MM.1S (cell line): Measurements from ENCODE around the gene PRKCB.

ENCODE experiments used
- DNase-seq: peaks from one replicate; pipeline ENCODE4 v3.0.0-alpha.2; 2015
- H2AFZ ChIP-seq: fragments of 300-600 bp; sonication (generic); 2 replicates; pipeline ENCODE4 v1.6.0; 2016; ENCODE audit warnings: antibody characterized with exemption, low read length
- H3F3A ChIP-seq: fragments of 300-600 bp; sonication (generic); 2 replicates; pipeline ENCODE4 v1.6.1; 2016; ENCODE audit warnings: mild to moderate bottlenecking, antibody characterized with exemption, low read length, moderate library complexity, mixed read lengths; ENCODE audit not compliant: insufficient read depth
- H3K27ac ChIP-seq: fragments of 300-600 bp; sonication (generic); 2 replicates; pipeline ENCODE4 v1.5.1; 2016; ENCODE audit warnings: mild to moderate bottlenecking, low read length
- H3K27me3 ChIP-seq: fragments of 300-600 bp; sonication (generic); replicated peaks from 2 replicates; pipeline ENCODE4 v1.6.0; 2016; ENCODE audit warnings: low read length; ENCODE audit not compliant: insufficient read depth
- H3K36me3 ChIP-seq: fragments of 300-600 bp; sonication (generic); replicated peaks from 2 replicates; pipeline ENCODE4 v1.6.1; 2016; ENCODE audit warnings: mild to moderate bottlenecking, low read length, mixed read lengths; ENCODE audit not compliant: insufficient read depth
- H3K4me1 ChIP-seq: fragments of 300-600 bp; sonication (generic); 2 replicates; pipeline ENCODE4 v1.6.1; 2016; ENCODE audit warnings: low read length, mixed read lengths
- H3K4me2 ChIP-seq: fragments of 300-600 bp; sonication (generic); 2 replicates; pipeline ENCODE4 v1.6.0; 2016; ENCODE audit warnings: low read depth, low read length
- H3K4me3 ChIP-seq: fragments of 300-600 bp; sonication (generic); 2 replicates; pipeline ENCODE4 v1.5.1; 2016; ENCODE audit warnings: low read length, mixed read lengths
- H3K79me2 ChIP-seq: fragments of 300-600 bp; sonication (generic); 2 replicates; pipeline ENCODE4 v1.6.1; 2016; ENCODE audit warnings: mixed run types, low read length, mixed read lengths
- H3K9ac ChIP-seq: fragments of 300-600 bp; sonication (generic); 2 replicates; pipeline ENCODE4 v1.6.1; 2016; ENCODE audit warnings: low read length, mixed read lengths
- H3K9me2 ChIP-seq: fragments of 300-600 bp; sonication (generic); replicated peaks from 2 replicates; pipeline ENCODE4 v1.6.1; 2016; ENCODE audit warnings: mild to moderate bottlenecking, low read length, mixed read lengths; ENCODE audit not compliant: insufficient read depth
- H3K9me3 ChIP-seq: fragments of 300-600 bp; sonication (generic); replicated peaks from 2 replicates; pipeline ENCODE4 v1.6.1; 2016; ENCODE audit warnings: mild to moderate bottlenecking, low read length, mixed read lengths; ENCODE audit not compliant: insufficient read depth
- H4K20me1 ChIP-seq: fragments of 300-600 bp; sonication (generic); 2 replicates; pipeline ENCODE4 v1.6.1; 2016; ENCODE audit warnings: mild to moderate bottlenecking, low read length, moderate library complexity, mixed read lengths; ENCODE audit not compliant: insufficient read depth
- EZH2 ChIP-seq: fragments of 300-600 bp; sonication (generic); optimal IDR thresholded peaks from 2 replicates; pipeline ENCODE3; 2017; ENCODE audit warnings: low read depth, mild to moderate bottlenecking, antibody characterized with exemption, low read length, mixed read lengths
- EZH2phosphoT487 ChIP-seq: fragments of 300-600 bp; sonication (generic); IDR thresholded peaks from 2 replicates; pipeline ENCODE4 v1.6.1; 2018; ENCODE audit warnings: antibody characterized with exemption, low read length
- TF ChIP-seq, protein P1 (sequence below): fragments of 300-600 bp; sonication (generic); IDR thresholded peaks from 2 replicates; pipeline ENCODE4 v1.5.1; 2016; ENCODE audit warnings: antibody characterized with exemption, low read length, mixed read lengths

The PRKCB gene

DNA sequence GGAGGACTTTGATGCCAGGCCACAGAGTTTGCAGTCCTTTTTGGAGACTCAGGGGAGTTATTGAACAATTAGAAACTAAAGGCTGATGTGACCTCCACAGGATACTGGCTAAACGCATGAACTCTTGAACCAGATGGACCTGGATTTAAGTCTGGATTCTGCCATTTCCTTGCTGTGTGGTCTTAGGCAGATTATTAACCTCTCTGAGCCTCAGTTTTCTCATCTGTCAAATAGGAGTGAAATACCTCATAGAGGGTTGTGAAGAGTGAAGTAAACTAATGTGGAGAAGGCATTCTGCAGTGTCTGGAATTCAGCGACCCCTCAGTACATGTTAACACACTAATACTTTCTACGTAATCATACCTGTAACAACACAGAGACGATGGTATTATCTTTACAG, 93.5 kb downstream of the PRKCB start:
- H3K4me2 ChIP-seq = no peak overlapping the region
- H4K20me1 ChIP-seq = no peaks in the 10 kb centered on the region
- H3K27me3 ChIP-seq = no peaks in the 10 kb centered on the region
- no peak overlapping the region for H2AFZ ChIP-seq
- no peaks in the 10 kb centered on the region for H3K9me3 ChIP-seq
- H3K79me2 ChIP-seq = no peaks in the 10 kb centered on the region
- H3K9ac ChIP-seq = no peak overlapping the region
- H3K9me2 ChIP-seq = no peaks in the 10 kb centered on the region
- no peak overlapping the region for H3K4me3 ChIP-seq
- no peaks in the 10 kb centered on the region for H3K36me3 ChIP-seq
- DNase-seq = no peak
- no peak for TF ChIP-seq EZH2
- no peak for TF ChIP-seq EZH2phosphoT487
- TF ChIP-seq, protein P1, sequence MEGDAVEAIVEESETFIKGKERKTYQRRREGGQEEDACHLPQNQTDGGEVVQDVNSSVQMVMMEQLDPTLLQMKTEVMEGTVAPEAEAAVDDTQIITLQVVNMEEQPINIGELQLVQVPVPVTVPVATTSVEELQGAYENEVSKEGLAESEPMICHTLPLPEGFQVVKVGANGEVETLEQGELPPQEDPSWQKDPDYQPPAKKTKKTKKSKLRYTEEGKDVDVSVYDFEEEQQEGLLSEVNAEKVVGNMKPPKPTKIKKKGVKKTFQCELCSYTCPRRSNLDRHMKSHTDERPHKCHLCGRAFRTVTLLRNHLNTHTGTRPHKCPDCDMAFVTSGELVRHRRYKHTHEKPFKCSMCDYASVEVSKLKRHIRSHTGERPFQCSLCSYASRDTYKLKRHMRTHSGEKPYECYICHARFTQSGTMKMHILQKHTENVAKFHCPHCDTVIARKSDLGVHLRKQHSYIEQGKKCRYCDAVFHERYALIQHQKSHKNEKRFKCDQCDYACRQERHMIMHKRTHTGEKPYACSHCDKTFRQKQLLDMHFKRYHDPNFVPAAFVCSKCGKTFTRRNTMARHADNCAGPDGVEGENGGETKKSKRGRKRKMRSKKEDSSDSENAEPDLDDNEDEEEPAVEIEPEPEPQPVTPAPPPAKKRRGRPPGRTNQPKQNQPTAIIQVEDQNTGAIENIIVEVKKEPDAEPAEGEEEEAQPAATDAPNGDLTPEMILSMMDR = no peak
- no peaks in the 10 kb centered on the region for H3F3A ChIP-seq
- H3K4me1 ChIP-seq = no peaks in the 10 kb centered on the region
- no peak overlapping the region for H3K27ac ChIP-seq

DNA sequence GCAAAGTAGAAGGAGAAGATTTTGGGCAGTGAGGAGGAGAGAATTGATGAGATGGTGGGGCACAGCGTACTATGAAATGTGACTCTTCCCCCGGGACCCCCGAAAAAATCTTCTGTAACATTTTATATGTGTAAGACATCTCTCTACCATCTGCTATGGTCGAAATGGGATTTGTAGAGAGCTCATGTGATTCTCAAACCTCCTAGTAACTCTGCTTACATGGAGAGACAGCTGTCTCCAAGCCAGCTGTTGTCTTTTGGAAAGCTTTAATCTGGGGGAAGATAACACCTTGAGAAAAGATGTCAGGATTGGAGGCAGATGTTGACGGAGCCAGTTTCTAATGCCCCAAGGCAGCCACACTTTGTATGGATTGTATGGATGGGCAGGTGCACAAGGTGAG, 94.1 kb downstream of the PRKCB start:
- no peak overlapping the region for H3K27ac ChIP-seq
- DNase-seq = no peak
- TF ChIP-seq, protein P1 = no peak
- H3K9ac ChIP-seq = no peak overlapping the region
- H3K4me1 ChIP-seq = no peaks in the 10 kb centered on the region
- H3K4me2 ChIP-seq = no peak overlapping the region
- no peaks in the 10 kb centered on the region for H4K20me1 ChIP-seq
- H3K36me3 ChIP-seq = no peaks in the 10 kb centered on the region
- no peaks in the 10 kb centered on the region for H3K9me2 ChIP-seq
- H3K9me3 ChIP-seq = no peaks in the 10 kb centered on the region
- no peak overlapping the region for H2AFZ ChIP-seq
- H3K79me2 ChIP-seq = no peaks in the 10 kb centered on the region
- no peak overlapping the region for H3K4me3 ChIP-seq
- H3K27me3 ChIP-seq = no peaks in the 10 kb centered on the region
- H3F3A ChIP-seq = no peaks in the 10 kb centered on the region

DNA sequence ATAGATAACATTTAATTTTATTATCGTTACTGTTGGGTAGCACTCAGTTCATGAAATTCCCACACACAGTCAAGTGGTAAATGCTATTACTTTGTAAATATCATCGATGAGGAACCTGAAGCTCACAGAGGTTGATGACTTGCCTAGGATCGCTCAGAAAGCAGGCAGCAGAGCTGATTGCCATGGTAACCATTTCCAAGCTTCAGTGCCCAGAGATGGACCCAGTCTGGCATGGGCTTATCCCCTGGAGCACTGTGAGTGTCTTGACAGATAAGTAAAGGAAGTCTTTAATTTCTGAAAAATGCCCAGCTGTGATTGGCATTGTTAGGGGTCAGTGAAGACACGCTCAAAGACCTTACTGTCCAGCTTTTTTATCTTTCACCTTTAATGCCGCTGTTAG, 95.0 kb downstream of the PRKCB start:
- DNase-seq = no peak
- TF ChIP-seq EZH2phosphoT487 = no peak
- TF ChIP-seq, protein P1 = no peak
- TF ChIP-seq EZH2 = no peak
- Histone ChIP-seq H2AFZ (no peak overlapping the region), H3K27me3 (no peaks in the 10 kb centered on the region), H3K27ac (no peak overlapping the region), H4K20me1 (no peaks in the 10 kb centered on the region), H3K4me1 (no peaks in the 10 kb centered on the region), H3K9ac (no peak overlapping the region), H3K36me3 (no peaks in the 10 kb centered on the region), H3K9me2 (no peaks in the 10 kb centered on the region), H3K79me2 (no peaks in the 10 kb centered on the region), H3F3A (no peaks in the 10 kb centered on the region), H3K4me3 (no peak overlapping the region), H3K4me2 (no peak overlapping the region), H3K9me3 (no peaks in the 10 kb centered on the region)
